GM12878 (cell line): ENCODE results near the gene SYNGR3. TPM values are rescaled to one million over a fixed set of nuclear protein-coding genes. Genes with fewer than 3 reads are reported as not detected.

Source experiments
- ATAC-seq: fragments of 200-7000 bp; cut with Tn5 transposase; 3 replicates; pipeline ENCODE4 v1.9.1; 2020; ENCODE audit warnings: mild to moderate bottlenecking, moderate library complexity
- BruUV-seq: library from RNA; stranded (reverse); fragments of 400-500 nt; replicated peaks from 2 replicates; lab custom pipeline; 2021; lab: Mats Ljungman, UMichigan
- CTCF ChIA-PET: fragments of 300-600 bp; sonication (Branson Sonifier 250); formaldehyde crosslinking; extraction: SDS; loops from one replicate; lab custom pipeline; 2021; ENCODE audit warnings: inconsistent platforms; lab: Yijun Ruan, JAX
- POLR2A ChIA-PET: fragments of 350-600 bp; formaldehyde crosslinking; extraction: SDS; loops from one replicate; lab custom pipeline; 2021; ENCODE audit warnings: inconsistent platforms; lab: Charles Lee
- RAD21 ChIA-PET: fragments of 300-600 bp; sonication (Branson Sonifier 250); formaldehyde crosslinking; loops from one replicate; lab custom pipeline; 2023; ENCODE audit warnings: antibody characterized with exemption; ENCODE audit not compliant: unreplicated experiment; lab: Charles Lee
- SMC1A ChIA-PET: fragments of 300-600 bp; sonication (Branson Sonifier 250); formaldehyde crosslinking; loops from one replicate; lab custom pipeline; 2023; ENCODE audit not compliant: unreplicated experiment, uncharacterized antibody; lab: Charles Lee
- DNase-seq: peaks from one replicate; pipeline ENCODE4 v3.0.0-alpha.2; 2011; ENCODE audit warnings: low read depth, low spot score
- FAIRE-seq: peaks from 3 replicates; lab custom pipeline; 2011; peaks lifted over from hg19 to GRCh38; lab: Jason Lieb, UNC
- H2AFZ ChIP-seq: 2 replicates; pipeline ENCODE4 v1.6.0; 2011; ENCODE audit warnings: low read depth, low read length, control low read depth; ENCODE audit not compliant: control insufficient read depth
- H3K27ac ChIP-seq: 2 replicates; pipeline ENCODE4 v1.5.1; 2011; ENCODE audit warnings: control low read depth; ENCODE audit not compliant: control insufficient read depth, insufficient read depth
- H3K27me3 ChIP-seq, 2 experiments: replicated peaks in 1 of 2; 2 replicates each; pipeline versions ENCODE4 v1.6.0 to v1.6.1; 2011; ENCODE audit warnings: low read length in 1 of 2; ENCODE audit not compliant: control insufficient read depth in 2 of 2, insufficient read depth in 2 of 2
- H3K36me3 ChIP-seq, 2 experiments: 2 replicates each; pipeline ENCODE4 v1.5.1; 2011; ENCODE audit warnings: low read length in 1 of 2; ENCODE audit not compliant: control insufficient read depth in 2 of 2, insufficient read depth in 2 of 2
- H3K4me1 ChIP-seq: 2 replicates; pipeline ENCODE4 v1.6.1; 2011; ENCODE audit warnings: mild to moderate bottlenecking, low read length, moderate library complexity, mixed read lengths; ENCODE audit not compliant: control insufficient read depth, insufficient read depth
- H3K4me2 ChIP-seq: 2 replicates; pipeline ENCODE4 v1.6.0; 2011; ENCODE audit warnings: control low read depth; ENCODE audit not compliant: control insufficient read depth, insufficient read depth
- H3K4me3 ChIP-seq: fragments of 200-600 bp; sonication (generic); 2 replicates; pipeline ENCODE4 v1.5.1; 2016
- H3K79me2 ChIP-seq: 2 replicates; pipeline ENCODE4 v1.6.0; 2011; ENCODE audit warnings: low read length; ENCODE audit not compliant: control insufficient read depth, insufficient read depth
- H3K9ac ChIP-seq: 2 replicates; pipeline ENCODE4 v1.8.0; 2011; ENCODE audit warnings: low read length, control low read depth, mixed read lengths; ENCODE audit not compliant: control insufficient read depth, insufficient read depth
- H3K9me3 ChIP-seq: replicated peaks from 3 replicates; pipeline ENCODE4 v1.5.1; 2011; ENCODE audit warnings: mild to moderate bottlenecking, low read length; ENCODE audit not compliant: control insufficient read depth, insufficient read depth
- H4K20me1 ChIP-seq: 2 replicates; pipeline ENCODE4 v1.6.0; 2011; ENCODE audit not compliant: control insufficient read depth, insufficient read depth
- KAT2A ChIP-seq: conservative IDR thresholded peaks from 2 replicates; pipeline ENCODE4 v1.6.1; 2011; ENCODE audit warnings: low read depth, low read length; ENCODE audit not compliant: control insufficient read depth
- SIN3A ChIP-seq: IDR thresholded peaks from 2 replicates; pipeline ENCODE4 v1.6.1; 2012; ENCODE audit warnings: low read depth, low read length, improper control_type of control experiment
- ZBTB11 ChIP-seq: fragments of 450-650 bp; formaldehyde crosslinking; IDR thresholded peaks from 2 replicates; pipeline ENCODE4 v1.5.0; 2022; ENCODE audit warnings: mild to moderate bottlenecking, missing genetic modification characterization
- ZNF217 ChIP-seq: fragments of 450-650 bp; IDR thresholded peaks from 2 replicates; pipeline ENCODE4 v1.6.1; 2017; ENCODE audit warnings: antibody characterized with exemption, mild to moderate bottlenecking
- WGBS: methylation state at CpG from one replicate; pipeline ENCODE4 v1.1.6; 2016; ENCODE audit warnings: low lambda C conversion rate; ENCODE audit not compliant: insufficient replicate concordance, insufficient coverage; ENCODE audit errors: missing lambda C conversion rate; 5-methylcytosine and 5-hydroxymethylcytosine counted together
- in situ Hi-C: fragments of 300-500 bp; cut with MboI; formaldehyde crosslinking; loops from 9 replicates; pipeline ENCODE4 v1.14.3; 2018; ENCODE audit warnings: mixed read lengths
- intact Hi-C: fragments of 100-400 bp; cut with micrococcal nuclease; formaldehyde crosslinking; loops from one replicate; pipeline ENCODE4 v1.14.2; 2022; ENCODE audit not compliant: unreplicated experiment
- polyA plus RNA-seq, 11 experiments: library from polyadenylated mRNA; depleted of rRNA in 4 of 11; unstranded in 6 of 11; stranded (reverse) in 5 of 11; fragments of >200 nt; fragmentation: Nextera tagmentation in 4 of 11; fragmentation: Illumina TruSeq in 1 of 11; extraction: Ambion mirVana in 4 of 11; extraction: Trizol in 1 of 11; gene quantifications; 1 replicate in 1 of 11; 2 replicates in 10 of 11; pipeline versions ENCODE4 v1.2.1 to v1.2.3, GENCODE V29; 2011 to 2016; ENCODE audit warnings: inconsistent platforms in 2 of 11, missing spikeins in 2 of 11, low read depth in 1 of 11
- total RNA-seq, 4 experiments: library from RNA; depleted of rRNA in 3 of 4; stranded (reverse); fragments of >200 nt in 3 of 4; fragmentation: Illumina TruSeq in 1 of 4; extraction: Trizol in 1 of 4; gene quantifications; 2 replicates each; pipeline versions ENCODE4 v1.2.1 to v1.2.3, GENCODE V29; 2013 to 2021

SYNGR3 gene
- total and polyA plus RNA-seq, 10 of the 15 experiments (the other 5 are each of a cell fraction or from before 2014, with no cell fraction given), result 1.2 to 18.1 (median 6.6) TPM

DNA sequence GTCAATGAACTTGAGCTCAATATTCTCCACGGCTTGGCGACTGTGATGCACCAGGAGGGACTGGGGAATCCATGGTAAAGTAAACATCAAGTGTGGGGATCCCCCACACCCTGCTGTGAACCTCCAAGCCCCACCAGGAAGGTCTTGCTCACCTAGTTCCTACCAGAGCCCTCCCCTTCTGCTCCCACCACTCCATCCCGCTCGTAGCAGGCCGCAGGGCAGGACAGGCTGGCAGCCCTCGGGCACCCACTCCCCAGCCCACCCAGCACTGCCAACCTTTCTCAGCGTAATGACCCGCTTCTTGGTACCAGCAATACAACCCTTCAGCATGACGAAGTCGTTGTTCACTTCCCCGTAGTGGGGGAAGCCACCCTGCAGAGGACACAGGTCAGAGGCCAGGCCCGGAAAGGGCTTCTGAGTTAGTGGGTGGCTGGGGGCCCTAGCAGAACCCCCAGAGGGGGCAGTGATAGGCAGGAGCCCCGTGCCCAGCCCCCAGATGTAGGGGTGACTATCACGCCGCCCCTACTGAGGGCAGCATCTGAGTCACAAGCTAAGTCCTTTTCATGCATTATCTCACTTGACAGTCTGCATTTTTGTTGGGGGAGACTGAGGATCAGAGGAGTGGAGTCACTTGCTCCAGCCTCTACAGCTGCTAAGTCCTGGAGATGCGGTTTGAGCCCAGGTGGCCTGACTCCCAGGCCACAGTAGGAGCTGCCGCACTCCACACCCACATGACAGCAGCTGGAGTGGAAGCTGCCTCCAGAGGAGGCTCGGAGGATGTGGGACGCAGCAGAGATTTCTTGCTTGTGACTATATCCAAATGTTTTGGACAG, 44.0 kb upstream of the SYNGR3 start:
- no peak overlapping the region for H3K27ac ChIP-seq
- SMC1A ChIA-PET, result interaction anchor here (0.6 kb wide), 1 partner anchor 108 kb away, joined by 3 read pairs; no protein-coding TSS in a partner anchor
- FAIRE-seq, result no peak
- 58% methylated on average over 19 of the region's 19 CpGs for WGBS
- peaks cover 17% of the 10 kb centered on the region for H3K79me2 ChIP-seq
- H3K4me1 ChIP-seq, result peaks cover 10% of the 10 kb centered on the region; the same call in 1 of the 2 replicates
- H4K20me1 ChIP-seq, result no peaks in the 10 kb centered on the region
- H2AFZ ChIP-seq, result no peak overlapping the region
- ATAC-seq, result no peak
- H3K9me3 ChIP-seq, result no peaks in the 10 kb centered on the region
- POLR2A ChIA-PET, result interaction anchor here (0.6 kb wide), 1 partner anchor 105 kb away, joined by 6 read pairs; no protein-coding TSS in a partner anchor
- no peak overlapping the region for H3K4me3 ChIP-seq
- no peak for TF ChIP-seq KAT2A
- no peak for TF ChIP-seq SIN3A
- TF ChIP-seq ZBTB11 (CRISPR knock-in tag), result no peak
- no peak for TF ChIP-seq ZNF217
- TF ChIP-seq, all 136 proteins: peak for 0
- intact Hi-C loops, result no loop called here
- no peak for DNase-seq
- Histone ChIP-seq H3K36me3 (no peaks in the 10 kb centered on the region; a peak in 2 of 4 replicates), H3K4me2 (no peak overlapping the region), H3K9ac (no peak overlapping the region), H3K27me3 (no peaks in the 10 kb centered on the region; a peak in 1 of 4 replicates)
- no TSS peak for BruUV-seq
- RAD21 ChIA-PET, result no interaction called here
- in situ Hi-C loops, result no loop called here
- CTCF ChIA-PET, result interaction anchor here (1.8 kb wide), 1 partner anchor 15 kb away, joined by 4 read pairs; no protein-coding TSS in a partner anchor
